ENCODE results near the gene KRT23. TPM values are rescaled to one million over a fixed set of nuclear protein-coding genes. Genes with fewer than 3 reads are reported as not detected.

KRT23 gene, protein sequence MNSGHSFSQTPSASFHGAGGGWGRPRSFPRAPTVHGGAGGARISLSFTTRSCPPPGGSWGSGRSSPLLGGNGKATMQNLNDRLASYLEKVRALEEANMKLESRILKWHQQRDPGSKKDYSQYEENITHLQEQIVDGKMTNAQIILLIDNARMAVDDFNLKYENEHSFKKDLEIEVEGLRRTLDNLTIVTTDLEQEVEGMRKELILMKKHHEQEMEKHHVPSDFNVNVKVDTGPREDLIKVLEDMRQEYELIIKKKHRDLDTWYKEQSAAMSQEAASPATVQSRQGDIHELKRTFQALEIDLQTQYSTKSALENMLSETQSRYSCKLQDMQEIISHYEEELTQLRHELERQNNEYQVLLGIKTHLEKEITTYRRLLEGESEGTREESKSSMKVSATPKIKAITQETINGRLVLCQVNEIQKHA
- polyA plus RNA-seq (ENCODE audit: insufficient read length), result 0.19 TPM

DNA sequence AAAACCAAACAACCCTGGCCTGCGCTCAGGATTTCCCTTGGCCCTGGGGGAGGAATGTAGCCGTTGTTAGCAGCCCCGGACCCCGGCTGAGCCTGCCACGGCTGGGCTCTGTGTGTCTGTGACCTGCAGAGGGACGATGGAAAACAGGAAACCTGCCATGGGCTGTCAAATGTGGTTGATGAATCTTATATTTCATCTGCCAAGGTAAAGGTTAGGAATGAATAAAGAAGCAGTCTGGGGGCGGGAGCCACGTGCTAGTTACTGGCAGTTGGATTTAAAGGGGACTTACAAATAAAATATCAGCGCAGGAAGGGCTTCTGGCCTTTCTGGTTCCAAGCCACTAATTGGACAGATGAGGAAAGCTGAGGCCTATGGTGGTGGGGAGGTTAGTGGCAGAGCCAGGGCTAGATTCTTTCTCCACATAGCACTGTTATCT is at the start of gene KRT23:
Gene KRT23 (minus strand): TSS at position 263 of the 436 bp plus-strand sequence. CDS start 1,043 bp downstream, outside the sequence.
- DNase-seq (ENCODE audit: low read depth), result no peak

DNA sequence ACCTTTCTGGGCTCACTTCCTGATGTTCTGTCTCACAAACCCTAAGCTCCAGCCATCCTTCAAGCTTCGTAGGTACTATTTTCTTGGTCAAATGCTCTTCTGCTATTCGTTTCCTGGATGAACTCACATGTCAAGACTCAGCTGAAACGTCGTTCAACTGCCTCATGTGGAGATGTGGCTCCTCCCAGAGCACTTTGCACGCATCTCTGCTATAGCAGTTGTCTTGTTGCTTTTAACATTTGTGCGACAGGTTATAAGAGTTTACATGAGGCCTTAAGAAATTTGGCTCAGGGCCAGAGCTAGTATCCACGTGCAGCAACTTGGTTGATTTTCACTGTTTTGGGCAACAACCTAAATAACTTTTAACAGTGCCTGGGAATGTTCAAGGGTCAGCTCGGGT is 49.5 kb upstream of the KRT23 start:
- DNase-seq (ENCODE audit: low read depth), result no peak

DNA sequence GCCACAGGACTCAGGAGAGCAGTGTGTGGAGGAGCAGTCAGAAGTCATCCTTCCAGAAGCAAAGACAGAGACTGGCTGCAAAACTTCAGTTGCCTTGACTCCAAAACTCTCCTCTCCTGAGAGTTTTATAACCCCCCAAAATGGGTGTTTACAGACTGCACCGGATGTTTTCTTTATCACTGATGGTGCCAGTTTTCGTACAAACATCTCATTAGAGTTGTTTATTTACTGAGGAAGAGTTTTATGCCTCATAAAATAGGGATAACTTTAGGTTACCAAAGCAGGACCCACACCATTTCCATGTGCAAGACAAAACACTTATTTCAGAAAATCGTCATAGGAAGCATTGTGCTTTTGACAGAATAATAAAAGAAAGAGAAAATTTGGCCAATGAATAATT is 46.8 kb upstream of the KRT23 start, which contains the start of gene KRT40:
Gene KRT40 (minus strand): TSS at position 101 of the 400 bp plus-strand sequence. CDS start 53 bp downstream, at position 48.
- DNase-seq (ENCODE audit: low read depth), result no peak

DNA sequence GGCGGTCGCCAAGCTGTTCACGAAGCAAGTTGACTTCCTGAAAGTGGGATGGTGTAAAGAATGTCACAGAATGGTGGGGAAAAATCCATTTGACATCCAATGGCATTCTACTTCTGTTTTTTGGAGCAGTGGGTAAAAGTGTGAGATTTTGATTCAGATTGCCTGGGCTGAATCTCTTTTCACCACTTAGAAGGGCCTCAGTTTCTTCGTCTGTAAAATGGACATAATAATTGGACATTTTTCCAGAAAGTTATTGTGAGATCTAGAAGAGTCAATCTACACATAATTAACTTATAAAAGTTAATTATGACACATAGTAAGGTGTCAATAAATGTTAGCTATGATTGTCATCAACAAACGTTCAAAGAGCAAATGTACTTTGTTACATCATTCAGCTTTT is 43.7 kb upstream of the KRT23 start:
- no peak for DNase-seq (ENCODE audit: low read depth)

DNA sequence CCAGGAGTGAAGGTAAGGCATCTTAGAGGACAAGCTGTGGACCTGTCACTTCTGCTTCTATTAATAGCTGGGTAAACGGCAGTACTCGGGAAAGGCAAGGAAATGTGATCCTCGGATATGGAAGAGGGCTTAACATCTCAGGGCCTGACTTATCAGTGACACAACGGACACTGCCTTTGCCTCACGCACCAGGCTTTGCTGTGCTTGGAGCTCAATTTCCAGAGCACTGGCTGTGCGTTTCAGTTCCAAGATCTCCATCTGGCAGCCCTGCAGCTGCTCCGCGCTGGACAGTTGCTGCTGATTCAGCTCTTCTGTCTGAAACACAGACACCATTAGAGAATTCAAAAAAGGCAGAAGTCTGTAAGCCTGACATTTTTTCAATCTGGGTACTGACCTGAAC is 43.1 kb upstream of the KRT23 start:
- peak; percentile 57 for DNase-seq (ENCODE audit: low read depth)

DNA sequence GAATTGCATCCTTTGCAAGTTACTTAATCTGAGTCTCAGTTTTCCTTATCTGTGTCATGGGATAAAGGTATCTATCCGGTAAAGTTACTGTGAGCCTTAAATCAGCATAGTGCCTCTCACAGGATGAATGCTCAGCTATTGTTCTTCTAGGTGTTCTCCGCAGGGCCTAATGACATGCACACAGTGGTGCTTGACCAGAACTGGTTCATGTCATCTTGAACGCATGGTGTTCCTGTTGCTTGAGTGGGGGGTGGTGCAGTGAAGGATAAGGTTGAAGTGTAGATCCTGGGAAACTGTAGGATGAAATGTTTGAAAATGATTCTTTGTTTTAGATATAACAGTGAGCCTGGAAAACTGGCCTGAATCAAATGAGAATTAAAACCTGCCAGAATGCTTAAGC is 42.7 kb upstream of the KRT23 start:
- DNase-seq (ENCODE audit: low read depth), result no peak

DNA sequence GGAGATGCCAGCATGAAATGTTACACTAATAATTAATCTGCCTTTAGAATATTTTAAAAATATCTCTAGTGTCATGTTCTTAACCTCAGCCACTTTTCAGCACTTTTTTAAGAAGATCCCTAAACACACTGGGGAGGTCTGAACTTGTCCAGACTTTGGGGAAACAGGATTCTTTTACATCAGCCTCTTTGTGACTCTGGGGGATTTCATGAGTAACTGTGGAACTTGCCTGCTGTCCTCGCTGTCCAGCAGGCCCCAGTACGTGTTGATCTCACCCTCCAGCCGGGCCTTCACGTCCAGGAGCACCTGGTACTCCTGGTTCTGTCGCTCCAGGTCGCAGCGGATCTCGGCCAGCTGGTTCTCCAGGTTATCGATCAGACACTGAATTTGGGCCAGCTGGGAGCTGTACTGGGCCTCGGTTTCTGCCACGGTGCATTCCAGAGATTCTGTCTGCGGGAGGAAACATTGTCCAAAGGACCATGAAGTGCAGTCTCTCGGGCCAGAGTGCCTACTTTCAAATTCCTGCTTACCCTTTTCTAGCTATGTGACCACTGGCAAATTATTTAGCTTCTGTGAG is 41.2 kb upstream of the KRT23 start:
- no peak for DNase-seq (ENCODE audit: low read depth)

DNA sequence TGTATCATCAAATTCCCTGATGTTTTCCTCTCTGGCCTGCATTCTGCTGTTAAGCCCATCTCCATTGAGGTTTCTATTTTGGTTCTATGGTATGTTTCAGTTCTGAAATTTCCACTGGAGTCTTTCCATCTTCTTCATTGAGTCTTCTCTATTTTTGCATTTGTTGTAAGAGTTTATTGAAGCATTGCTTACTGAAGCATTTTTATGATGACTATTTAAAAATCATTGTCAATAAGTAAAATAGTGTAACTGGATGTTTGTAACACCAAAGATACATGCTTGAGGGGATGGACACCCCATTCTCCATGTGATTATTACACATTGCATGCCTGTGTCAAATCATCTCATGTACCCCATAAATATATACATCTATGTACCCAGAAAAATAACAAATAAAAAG is 38.1 kb upstream of the KRT23 start:
- no peak for DNase-seq (ENCODE audit: low read depth)

DNA sequence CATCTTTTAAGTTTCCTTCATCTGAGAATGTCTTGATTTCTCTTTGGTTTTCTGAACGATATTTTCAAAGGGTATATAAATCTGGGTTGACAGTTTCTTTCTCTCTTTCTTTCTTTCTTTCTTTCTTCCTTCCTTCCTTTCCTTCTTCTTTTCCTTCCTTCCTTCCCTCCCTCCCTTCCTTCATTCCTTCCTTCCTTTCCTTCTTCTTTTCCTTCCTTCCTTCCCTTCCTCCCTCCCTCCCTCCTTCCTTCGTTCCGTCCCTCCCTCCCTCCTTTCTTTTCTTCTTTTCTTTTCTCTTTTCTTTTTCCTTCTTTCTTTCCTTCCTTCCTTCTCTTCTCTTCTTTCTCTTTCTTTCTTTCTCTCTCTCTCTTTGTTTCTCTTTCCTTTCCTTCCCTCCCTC is 36.9 kb upstream of the KRT23 start:
- no peak for DNase-seq (ENCODE audit: low read depth)

DNA sequence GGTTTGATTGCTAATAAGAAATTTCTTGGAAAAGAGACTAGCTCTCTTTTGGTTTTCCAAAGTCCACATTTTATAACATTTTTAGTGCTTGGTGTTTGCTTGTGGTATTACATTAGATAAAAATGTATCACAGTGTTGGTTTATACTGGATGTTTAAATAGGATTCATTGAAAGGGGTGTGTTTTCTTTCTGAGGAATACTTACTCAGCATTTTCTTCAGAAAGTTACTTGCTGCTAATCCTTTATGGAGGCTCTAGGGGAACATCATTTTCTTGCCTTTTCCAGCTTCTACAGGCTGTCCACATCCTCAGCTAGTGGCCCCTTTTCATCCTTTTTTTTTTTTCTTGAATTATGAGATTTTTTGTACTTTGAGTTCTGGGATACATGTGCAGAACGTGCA is 30.1 kb upstream of the KRT23 start:
- DNase-seq (ENCODE audit: low read depth), result no peak

DNA sequence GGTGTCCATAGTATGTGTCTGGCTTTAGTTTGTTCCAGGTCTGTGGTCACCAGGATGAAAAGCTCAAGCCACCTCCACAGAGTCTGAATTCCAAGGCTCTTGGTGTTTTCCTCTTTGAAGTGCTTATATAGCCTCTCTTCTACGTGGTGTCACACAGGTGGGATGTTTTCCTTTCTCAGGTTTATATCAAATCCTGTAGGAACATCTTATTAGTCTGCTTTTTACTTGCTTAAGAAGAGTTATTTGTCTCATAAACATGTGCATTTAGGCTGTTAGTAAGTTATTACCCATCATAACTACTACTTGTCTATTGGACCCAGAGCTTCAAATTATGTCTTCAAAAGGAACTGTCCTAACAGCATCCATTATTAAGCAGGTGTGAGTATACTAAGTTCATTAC is 29.4 kb upstream of the KRT23 start, which contains the start of gene KRT39:
Gene KRT39 (minus strand): TSS at position 101 of the 400 bp plus-strand sequence. CDS start 92 bp downstream, at position 9.
- DNase-seq (ENCODE audit: low read depth), result no peak

DNA sequence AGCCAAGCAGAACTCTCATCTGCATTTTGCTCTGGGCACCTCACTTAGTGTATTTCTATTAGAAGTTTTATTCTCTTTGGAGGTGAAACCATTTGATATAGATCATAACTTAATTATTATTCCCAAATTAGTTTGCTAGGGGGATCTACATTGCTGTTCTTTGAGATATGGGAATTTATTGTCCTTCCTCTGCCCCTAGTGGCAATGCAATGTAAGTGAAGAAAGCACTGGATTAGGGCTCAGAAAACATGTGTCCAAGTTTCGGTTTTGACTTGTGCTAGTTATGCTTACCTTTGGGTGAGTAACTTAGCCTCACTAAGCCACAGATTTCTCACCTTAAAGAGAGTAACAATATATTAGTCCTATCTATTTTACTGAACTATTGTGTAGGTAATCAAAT is 26.4 kb upstream of the KRT23 start:
- DNase-seq (ENCODE audit: low read depth), result no peak

DNA sequence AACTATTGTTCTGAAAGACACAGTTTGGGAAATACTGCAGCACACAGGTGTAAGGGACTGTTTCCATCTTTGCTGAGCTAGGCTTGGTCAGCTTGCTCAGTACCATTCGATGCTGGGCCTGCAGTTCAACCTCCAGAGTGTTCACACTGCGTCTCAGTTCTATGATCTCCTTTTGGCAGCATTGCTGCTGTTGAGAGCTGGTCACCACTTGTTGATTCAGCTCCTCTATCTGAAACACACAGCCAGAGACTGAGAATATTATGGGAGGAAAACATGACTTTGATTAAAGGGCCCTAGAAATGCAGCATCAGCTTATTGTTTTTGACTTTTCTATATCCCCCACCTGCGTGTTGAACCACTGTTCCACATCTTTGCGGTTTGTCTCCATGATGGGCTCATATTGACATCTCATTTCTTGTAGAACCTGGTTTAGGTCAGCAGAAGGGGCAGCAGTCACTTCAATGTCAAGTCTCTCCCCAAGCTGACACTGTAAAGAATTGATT is 24.7 kb upstream of the KRT23 start:
- DNase-seq (ENCODE audit: low read depth), result no peak

DNA sequence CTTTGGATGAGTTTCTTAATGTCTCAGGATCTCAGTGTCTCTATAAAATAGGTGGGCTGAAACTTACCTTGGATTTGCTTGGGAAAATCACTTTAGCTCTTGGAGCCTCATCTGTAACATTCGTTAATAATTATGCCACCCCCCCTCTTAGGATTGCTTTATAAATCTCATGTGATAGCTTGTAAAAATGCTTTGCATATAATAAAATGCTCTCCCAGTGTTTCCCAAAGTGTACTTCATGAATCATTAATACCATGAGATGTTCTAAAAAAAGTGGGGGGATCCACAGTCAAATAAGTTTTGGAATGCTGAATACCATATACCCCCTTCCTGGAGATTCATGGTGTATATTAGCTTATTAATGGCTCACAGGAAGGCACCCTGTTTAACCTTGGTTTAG is 24.1 kb upstream of the KRT23 start:
- no peak for DNase-seq (ENCODE audit: low read depth)

DNA sequence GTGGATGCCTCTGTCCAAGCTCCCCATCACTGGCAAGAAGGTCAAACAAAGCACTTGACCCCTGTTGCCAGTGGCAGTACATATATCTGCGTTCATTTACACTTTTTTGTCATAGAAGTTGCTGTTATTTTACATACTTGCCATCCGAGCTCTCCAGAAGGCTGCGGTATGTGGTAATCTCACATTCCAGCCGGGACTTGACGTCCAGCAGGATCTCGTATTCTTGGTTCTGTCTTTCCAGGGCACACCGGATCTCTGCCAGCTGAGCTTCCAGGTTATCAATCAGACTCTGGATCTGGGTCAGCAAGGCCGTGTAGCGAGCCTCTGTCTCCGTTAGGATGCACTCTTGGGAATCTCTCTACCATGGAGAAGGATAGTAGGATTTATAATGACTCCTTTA is 22.7 kb upstream of the KRT23 start:
- no peak for DNase-seq (ENCODE audit: low read depth)

DNA sequence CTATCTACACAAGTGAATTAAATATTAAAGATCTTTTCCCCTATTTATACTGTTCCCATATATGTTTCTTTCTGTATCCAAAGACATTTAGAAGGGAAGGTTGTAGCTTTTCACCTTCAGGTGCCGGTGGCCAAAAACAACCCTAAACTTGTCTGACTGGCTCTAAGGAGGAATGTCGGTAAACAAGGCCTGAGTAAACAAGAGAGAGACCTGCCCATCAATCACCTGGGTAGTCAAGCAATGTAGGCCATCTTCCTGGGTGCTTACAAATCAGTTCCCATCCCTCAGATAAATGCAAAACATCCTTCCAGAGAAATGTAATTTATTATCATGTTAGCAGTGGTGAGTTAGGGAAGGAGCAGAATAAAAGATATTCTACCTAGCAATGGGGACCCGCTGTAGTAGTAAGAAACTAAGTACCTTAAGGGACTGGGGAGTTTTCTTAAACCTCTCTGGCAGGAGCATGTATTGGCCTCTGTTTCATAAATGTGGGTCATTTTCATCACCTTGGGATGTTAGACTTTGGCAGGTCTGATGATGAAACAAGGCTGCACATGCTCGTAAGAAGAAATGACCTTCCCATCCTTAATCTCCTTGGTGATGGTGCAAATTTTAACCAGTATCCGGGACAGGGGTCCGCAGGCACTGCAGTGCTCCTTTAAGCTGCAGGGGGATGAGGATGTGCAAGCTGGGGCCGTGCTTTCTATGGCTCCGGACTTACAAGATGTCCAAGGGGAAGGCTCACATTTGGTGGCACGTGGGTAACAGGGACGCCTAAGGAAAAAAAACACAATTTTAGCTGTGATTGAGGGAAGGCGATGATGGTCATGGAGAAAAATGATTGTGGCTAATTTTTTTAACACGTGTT is 20.9 kb upstream of the KRT23 start:
- no peak for DNase-seq (ENCODE audit: low read depth)

DNA sequence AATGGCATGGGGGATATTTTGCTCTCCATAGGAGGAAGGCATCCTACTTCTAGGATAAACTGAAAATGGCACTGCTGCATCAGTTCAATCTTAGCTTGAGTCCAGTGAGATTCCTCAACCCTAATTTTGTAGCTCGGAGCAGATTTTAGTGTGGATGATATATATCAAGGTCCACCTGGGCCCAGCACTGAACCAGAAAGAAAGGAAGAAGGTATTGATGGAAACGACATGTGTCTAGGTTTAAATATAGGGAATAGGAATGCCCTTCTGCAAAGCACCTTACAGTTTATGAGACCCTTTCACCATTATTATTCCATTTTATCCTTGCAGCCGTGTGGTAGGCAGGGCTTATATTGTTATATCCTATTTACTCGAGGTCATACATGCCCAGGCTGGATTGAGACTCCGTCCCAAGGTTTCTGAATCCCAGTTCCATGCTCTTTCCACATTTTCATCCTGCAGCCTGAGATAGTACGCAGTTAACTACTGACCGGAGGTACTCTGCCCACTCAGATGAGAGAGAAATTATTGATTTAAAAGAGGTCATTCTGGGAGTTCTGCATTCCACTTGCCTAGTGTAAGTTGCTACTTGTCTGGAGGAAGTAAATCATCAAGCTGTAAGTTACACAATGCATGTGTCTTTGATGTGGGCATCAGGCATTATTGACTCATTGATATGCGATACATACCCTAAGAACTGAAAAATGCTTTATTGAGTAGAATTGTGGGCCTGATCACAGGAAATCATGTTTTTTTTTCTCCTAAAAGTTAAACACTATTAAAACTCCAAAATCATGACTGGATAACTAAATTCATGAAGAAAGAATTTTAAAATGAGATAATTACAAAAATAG is 19.2 kb upstream of the KRT23 start:
- DNase-seq (ENCODE audit: low read depth), result no peak

DNA sequence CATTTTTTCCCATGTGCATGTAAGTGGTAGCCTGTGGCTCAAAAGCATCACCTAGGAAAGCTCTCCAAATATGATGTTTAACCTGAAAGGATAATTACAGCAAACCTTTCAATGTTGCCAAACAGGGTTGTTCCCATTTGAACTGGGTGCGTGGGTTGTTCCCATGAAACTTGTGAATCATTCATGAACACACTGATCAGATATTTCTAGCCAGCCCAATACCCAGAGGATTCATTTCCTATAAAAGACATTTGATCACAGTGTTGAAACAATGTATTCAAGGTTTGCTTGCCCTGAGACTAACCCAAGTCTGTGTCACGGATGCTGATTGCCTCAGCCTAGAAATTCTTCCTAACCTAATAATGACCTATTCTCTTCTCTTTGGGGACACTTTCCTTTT is 16.4 kb upstream of the KRT23 start:
- no peak for DNase-seq (ENCODE audit: low read depth)

DNA sequence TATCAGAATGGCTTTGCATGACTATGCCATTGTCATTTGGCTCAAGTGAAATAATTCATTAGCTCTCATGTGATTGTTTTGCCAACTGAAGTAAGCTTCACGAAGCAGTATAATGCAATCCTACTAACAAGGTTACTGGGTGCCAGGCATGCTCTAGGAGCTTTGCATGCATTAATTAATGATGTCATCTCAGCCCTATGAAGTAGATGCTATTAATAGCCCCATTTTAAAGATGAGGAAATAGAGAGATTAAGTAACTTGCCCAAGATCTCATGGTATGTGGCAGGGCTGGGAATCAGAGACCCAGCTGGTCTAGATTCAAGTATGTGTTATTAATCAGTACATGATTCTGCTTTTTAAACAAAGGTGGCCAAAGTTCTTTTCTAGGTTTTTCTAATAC is 15.2 kb upstream of the KRT23 start:
- no peak for DNase-seq (ENCODE audit: low read depth)

DNA sequence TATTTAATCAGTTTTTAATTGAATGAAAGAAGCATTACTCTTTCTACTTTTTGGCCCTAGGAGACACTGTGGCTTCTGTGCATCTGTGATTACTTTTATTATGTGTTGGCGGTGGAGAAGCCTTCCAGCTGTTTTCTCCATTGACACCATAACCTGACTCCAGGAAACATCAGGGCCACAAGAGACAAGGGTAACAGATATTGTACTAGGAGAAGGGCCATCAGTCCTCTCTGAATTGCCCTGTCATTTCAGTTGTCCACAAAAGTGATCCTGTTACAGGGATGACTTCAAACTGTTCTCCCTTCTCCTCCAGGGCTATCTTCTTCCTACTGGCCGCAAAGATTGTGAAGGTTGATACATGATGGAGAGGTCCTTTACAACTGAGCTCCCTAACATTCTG is 14.7 kb upstream of the KRT23 start:
- DNase-seq (ENCODE audit: low read depth), result no peak

DNA sequence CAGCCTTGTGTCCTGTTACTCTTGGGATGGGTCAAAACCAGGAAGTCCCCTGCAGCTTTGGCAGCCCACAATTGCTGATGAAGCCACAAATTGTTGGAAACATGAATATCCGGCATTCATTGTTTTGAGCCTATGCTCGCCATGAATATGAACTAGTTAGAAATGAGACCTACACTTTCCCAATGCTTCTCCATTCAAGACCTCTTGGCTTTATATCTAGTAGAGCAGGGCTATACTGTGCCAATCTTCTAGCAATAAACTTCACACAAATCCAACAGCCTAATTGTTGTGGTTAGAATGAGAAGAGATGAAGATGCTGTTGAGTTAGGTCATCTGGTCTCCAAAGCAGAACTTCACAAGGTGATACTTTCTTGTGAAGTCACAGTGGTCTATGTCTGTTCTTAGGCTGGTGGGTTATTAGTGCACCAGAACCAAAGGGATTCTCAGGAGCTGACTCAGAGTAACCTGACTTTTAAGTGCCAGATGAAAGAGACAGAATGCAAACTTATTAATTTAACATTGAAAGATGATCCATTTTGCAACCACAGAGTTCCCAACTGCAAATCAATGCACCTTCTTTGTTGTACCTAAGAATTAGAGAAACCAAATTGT is 13.7 kb upstream of the KRT23 start:
- DNase-seq (ENCODE audit: low read depth), result no peak

All from forelimb muscle (tissue), 1 donor.